Naive thymus-derived CD4-positive, alpha-beta T cell (primary cell): ENCODE measurements around the gene GPRC5D. TPM values are rescaled to one million over a fixed set of nuclear protein-coding genes. Genes with fewer than 3 reads are reported as not detected.
A peak's percentile ranks its signal among the peaks of the same experiment; 100 is the strongest.

Experiments used
- ATAC-seq: fragments of 150-1000 bp; cut with Tn5 transposase; 2 replicates; pipeline ENCODE4 v1.10.0; 2021; ENCODE audit warnings: mild to moderate bottlenecking, moderate library complexity
- CTCF ChIA-PET: fragments of 350-600 bp; sonication (Branson Sonifier 250); formaldehyde crosslinking; loops from one replicate; lab custom pipeline; 2021; ENCODE audit warnings: antibody characterized with exemption; lab: Charles Lee
- POLR2A ChIA-PET: fragments of 350-600 bp; sonication (Branson Sonifier 250); formaldehyde crosslinking; loops from one replicate; lab custom pipeline; 2021; ENCODE audit warnings: antibody characterized with exemption, inconsistent platforms; lab: Charles Lee
- DNase-seq, 9 donors: peaks; one replicate each; pipeline versions ENCODE4 v3.0.0 to v3.0.0-alpha.2; 2020 to 2022; ENCODE audit warnings: mixed read lengths in 1 of 9
- H3K27ac ChIP-seq: one replicate; pipeline ENCODE4 v1.7.0; 2013; ENCODE audit warnings: mild to moderate bottlenecking, low read depth, low read length, moderate library complexity
- H3K27me3 ChIP-seq, 2 donors: one replicate each; pipeline ENCODE4 v1.7.0; 2013; ENCODE audit warnings: low read length in 2 of 2, mild to moderate bottlenecking in 2 of 2, moderate library complexity in 2 of 2; ENCODE audit not compliant: control insufficient read depth in 2 of 2, insufficient read depth in 2 of 2
- H3K36me3 ChIP-seq, 3 experiments: 1 replicate in 2 of 3; 2 replicates in 1 of 3; pipeline ENCODE4 v1.7.0; 2013; ENCODE audit warnings: low read length in 3 of 3, mild to moderate bottlenecking in 3 of 3, moderate library complexity in 1 of 3; ENCODE audit not compliant: insufficient read depth in 3 of 3, control insufficient read depth in 2 of 3
- H3K4me1 ChIP-seq, 2 donors: one replicate each; pipeline ENCODE4 v1.7.0; 2013; ENCODE audit warnings: low read length in 2 of 2, mild to moderate bottlenecking in 2 of 2, moderate library complexity in 1 of 2; ENCODE audit not compliant: control insufficient read depth in 2 of 2, insufficient read depth in 2 of 2
- H3K4me3 ChIP-seq: 2 replicates; pipeline ENCODE4 v1.7.0; 2013; ENCODE audit warnings: mild to moderate bottlenecking, low read length
- H3K9me3 ChIP-seq, 3 experiments: 1 replicate in 2 of 3; 2 replicates in 1 of 3; pipeline ENCODE4 v1.7.0; 2013; ENCODE audit warnings: low read length in 3 of 3; ENCODE audit not compliant: control insufficient read depth in 2 of 3
- H3K27ac Mint-ChIP-seq, 9 donors: one replicate each; pipeline ENCODE4 v1.8.0; 2020 to 2022; ENCODE audit warnings: mixed read lengths in 9 of 9, mild to moderate bottlenecking in 8 of 9, moderate library complexity in 5 of 9, inconsistent platforms in 2 of 9
- H3K27me3 Mint-ChIP-seq, 5 donors: one replicate each; pipeline ENCODE4 v1.8.0; 2021 to 2022; ENCODE audit warnings: mixed read lengths in 5 of 5, mild to moderate bottlenecking in 1 of 5
- H3K36me3 Mint-ChIP-seq, 5 donors: one replicate each; pipeline ENCODE4 v1.8.0; 2020 to 2022; ENCODE audit warnings: mixed read lengths in 5 of 5, mild to moderate bottlenecking in 3 of 5, inconsistent platforms in 1 of 5
- H3K4me1 Mint-ChIP-seq, 7 donors: one replicate each; pipeline ENCODE4 v1.8.0; 2020 to 2022; ENCODE audit warnings: mixed read lengths in 7 of 7, mild to moderate bottlenecking in 3 of 7, inconsistent platforms in 1 of 7
- H3K4me3 Mint-ChIP-seq, 10 donors: one replicate each; pipeline ENCODE4 v1.8.0; 2020 to 2022; ENCODE audit warnings: mild to moderate bottlenecking in 10 of 10, mixed read lengths in 10 of 10, moderate library complexity in 6 of 10, inconsistent platforms in 2 of 10
- H3K9me3 Mint-ChIP-seq, 11 donors: one replicate each; pipeline ENCODE4 v1.8.0; 2020 to 2022; ENCODE audit warnings: mixed read lengths in 11 of 11, mild to moderate bottlenecking in 4 of 11, inconsistent platforms in 1 of 11, moderate library complexity in 1 of 11
- intact Hi-C, 2 donors: fragments of 100-400 bp; cut with micrococcal nuclease; formaldehyde crosslinking; loops; one replicate each; pipeline ENCODE4 v1.15.1; 2023
- polyA plus RNA-seq, 2 donors: library from polyadenylated mRNA; unstranded; fragments of 300-500 nt; fragmentation: Illumina TruSeq; gene quantifications; one replicate each; pipeline ENCODE4 v1.2.3, GENCODE V29; 2021
- total RNA-seq, 6 experiments: library from RNA in 5 of 6; stranded (reverse) in 5 of 6; gene quantifications; 1 replicate in 5 of 6; 2 replicates in 1 of 6; pipeline ENCODE4 v1.2.3 and lab custom pipeline; 2021 to 2026

The GPRC5D gene
- total and polyA plus RNA-seq, 7 experiments from 2014 or later, result 0.29 to 0.83 TPM; not detected in 5

DNA sequence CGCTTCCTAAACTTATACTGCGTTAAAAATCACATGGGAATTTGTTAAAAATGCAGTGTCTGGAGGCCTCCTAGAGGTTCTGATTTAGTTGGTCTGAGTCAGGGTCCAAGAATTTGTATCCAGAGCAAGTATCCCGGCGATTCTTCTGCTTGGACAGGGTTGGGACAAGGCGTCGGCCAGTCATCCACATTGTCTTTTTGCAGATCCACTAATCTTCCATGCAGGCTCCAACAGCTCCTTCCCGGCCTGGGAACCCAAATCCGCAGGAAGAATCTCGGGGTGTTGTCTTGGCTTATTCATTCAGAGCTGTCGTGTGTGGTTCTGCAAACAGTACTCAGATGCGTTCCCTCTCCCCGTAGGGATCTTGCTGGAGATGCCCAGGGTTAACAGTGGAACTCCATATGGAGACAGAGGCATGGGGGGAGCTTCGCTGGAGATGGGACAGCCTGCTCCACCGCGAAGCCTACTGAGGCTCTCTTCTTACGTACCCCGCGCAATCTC lies 25.3 kb downstream of the GPRC5D start:
- DNase-seq (no peak), ATAC-seq (no peak)
- intact Hi-C loops, result no loop called here
- Histone ChIP-seq H3K27me3 (no peaks in the 10 kb centered on the region), H3K36me3 (no peaks in the 10 kb centered on the region), H3K4me3 (no peak overlapping the region), H3K27ac (no peak overlapping the region), H3K4me1 (no peaks in the 10 kb centered on the region), H3K9me3 (no peaks in the 10 kb centered on the region)
- POLR2A ChIA-PET, result interaction anchor here (1.0 kb wide), 1 partner anchor 132 kb away, joined by 3 read pairs; no protein-coding TSS in a partner anchor
- peaks cover 0 to 2% (median 0%) of the 10 kb centered on the region in 11 donors for H3K9me3 Mint-ChIP-seq
- CTCF ChIA-PET, result no interaction called here
- H3K36me3 Mint-ChIP-seq, result peaks cover 0 to 5% (median 0%) of the 10 kb centered on the region in 5 donors
- peak overlapping the region in 1 of 10 donors; percentile 77 for H3K4me3 Mint-ChIP-seq
- no peak overlapping the region for H3K27ac Mint-ChIP-seq
- H3K27me3 Mint-ChIP-seq, result peaks cover 0 to 16% (median 4%) of the 10 kb centered on the region in 5 donors
- H3K4me1 Mint-ChIP-seq, result peaks cover 0 to 11% (median 0%) of the 10 kb centered on the region in 7 donors

DNA sequence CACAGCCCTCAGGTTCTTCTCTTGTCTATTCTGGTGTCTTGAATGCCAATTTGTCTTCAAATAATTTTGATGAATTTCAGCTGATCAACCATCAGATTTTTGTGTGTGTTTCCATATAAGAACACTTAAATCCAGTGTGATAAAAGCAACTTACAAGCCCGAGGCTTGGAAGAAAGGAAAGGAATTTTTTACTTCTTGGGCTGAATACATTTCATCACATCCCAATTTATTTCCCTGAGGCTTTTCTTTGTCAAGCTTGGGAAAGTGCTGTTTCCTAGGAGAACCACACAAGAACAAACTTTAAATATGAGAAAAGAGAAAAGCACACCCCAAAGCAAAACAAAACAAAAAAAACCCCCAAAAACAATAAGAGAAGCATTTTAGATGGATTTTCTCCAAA lies 26.6 kb downstream of the GPRC5D start:
- H3K36me3 ChIP-seq, result no peaks in the 10 kb centered on the region
- H3K27ac ChIP-seq, result no peak overlapping the region
- Mint-ChIP-seq H3K27ac (no peak overlapping the region), H3K9me3 (peaks cover 0 to 2% (median 0%) of the 10 kb centered on the region in 11 donors), H3K4me1 (peaks cover 0 to 5% (median 0%) of the 10 kb centered on the region in 7 donors), H3K4me3 (no peak overlapping the region), H3K27me3 (peaks cover 0 to 16% (median 4%) of the 10 kb centered on the region in 5 donors), H3K36me3 (peaks cover 0 to 2% (median 0%) of the 10 kb centered on the region in 5 donors)
- ChIA-PET CTCF (interaction anchor here (1.2 kb wide), 1 partner anchor 9 kb away, joined by 4 read pairs; no protein-coding TSS in a partner anchor), POLR2A (no interaction called here)
- ATAC-seq (no peak), DNase-seq (no peak)
- H3K4me1 ChIP-seq, result no peaks in the 10 kb centered on the region
- intact Hi-C loops, result no loop called here
- H3K4me3 ChIP-seq, result no peak overlapping the region
- no peaks in the 10 kb centered on the region for H3K27me3 ChIP-seq
- no peaks in the 10 kb centered on the region for H3K9me3 ChIP-seq

DNA sequence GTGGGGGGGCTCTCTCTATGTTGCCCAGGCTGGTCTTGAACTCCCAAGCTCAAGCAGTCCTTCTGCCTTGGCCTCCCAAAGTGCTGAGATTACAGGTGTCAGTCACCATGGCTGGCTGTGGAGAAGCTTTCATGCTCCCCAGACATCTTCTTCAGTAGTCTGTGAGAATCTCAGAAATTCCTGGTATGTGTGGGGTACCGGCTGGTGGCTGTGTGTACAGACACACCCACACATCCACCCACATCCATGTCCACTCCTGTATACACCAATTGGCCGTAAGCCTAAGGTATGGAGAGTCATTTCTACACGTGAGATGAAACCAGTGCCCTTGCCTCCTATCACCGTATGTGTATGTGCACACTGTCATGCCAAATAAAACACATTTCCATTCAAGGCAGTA lies 27.8 kb downstream of the GPRC5D start:
- CTCF ChIA-PET, result interaction anchor here (1.2 kb wide), 1 partner anchor 8 kb away, joined by 4 read pairs; no protein-coding TSS in a partner anchor
- H3K27me3 ChIP-seq, result no peaks in the 10 kb centered on the region
- no peaks in the 10 kb centered on the region for H3K4me1 ChIP-seq
- Mint-ChIP-seq H3K36me3 (no peaks in the 10 kb centered on the region), H3K4me1 (peaks cover 0 to 5% (median 0%) of the 10 kb centered on the region in 7 donors), H3K9me3 (peaks cover 0 to 2% (median 0%) of the 10 kb centered on the region in 11 donors), H3K27ac (no peak overlapping the region), H3K4me3 (no peak overlapping the region), H3K27me3 (peaks cover 0 to 16% (median 4%) of the 10 kb centered on the region in 5 donors)
- no peak for DNase-seq
- no peak overlapping the region for H3K4me3 ChIP-seq
- intact Hi-C loops, result no loop called here
- no peaks in the 10 kb centered on the region for H3K9me3 ChIP-seq
- POLR2A ChIA-PET, result no interaction called here
- ATAC-seq, result no peak
- H3K36me3 ChIP-seq, result no peaks in the 10 kb centered on the region
- no peak overlapping the region for H3K27ac ChIP-seq

DNA sequence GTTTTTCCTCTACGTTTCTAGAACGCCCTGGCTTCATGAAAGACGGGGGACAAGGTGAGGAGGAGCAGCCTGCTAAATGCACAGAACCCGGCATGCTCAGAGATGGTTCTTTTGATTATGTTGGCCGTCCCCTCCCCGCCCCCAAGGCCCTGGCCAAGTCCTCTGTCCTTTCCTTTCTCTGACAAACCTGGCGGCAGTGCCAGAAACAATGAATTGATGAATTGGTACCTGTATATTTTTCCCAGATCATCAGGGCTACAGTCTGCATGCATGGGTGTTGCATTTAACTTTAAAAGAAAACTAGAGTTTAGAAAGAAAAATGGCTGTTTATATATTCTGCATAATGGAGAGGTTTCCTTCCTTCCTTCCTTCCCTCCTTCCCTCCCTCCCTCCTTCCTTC lies 29.0 kb downstream of the GPRC5D start:
- H3K4me3 Mint-ChIP-seq, result no peak overlapping the region

DNA sequence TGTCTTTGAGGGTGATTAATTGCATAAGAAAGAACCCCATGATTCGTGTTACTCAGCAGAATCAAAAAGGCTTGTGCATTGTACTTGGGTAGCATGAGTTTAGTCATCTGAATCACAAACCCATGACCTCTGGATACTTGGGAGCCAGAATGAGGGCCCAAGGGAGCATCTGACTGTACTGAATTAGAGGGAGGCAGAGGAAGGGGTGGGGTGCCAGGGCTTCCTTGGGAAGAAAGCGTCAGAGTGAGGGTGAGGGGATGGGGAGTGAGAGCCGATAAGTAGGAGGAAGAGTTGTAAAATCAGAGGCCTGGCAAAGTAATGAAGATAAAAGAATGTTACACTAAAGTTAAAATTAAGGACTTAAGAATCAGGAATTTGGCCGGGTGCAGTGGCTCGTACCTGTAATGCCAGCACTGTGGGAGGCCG lies 29.8 kb downstream of the GPRC5D start:
- DNase-seq (no peak), ATAC-seq (no peak)
- no peaks in the 10 kb centered on the region for H3K27me3 ChIP-seq
- H3K4me1 ChIP-seq, result no peaks in the 10 kb centered on the region
- Mint-ChIP-seq H3K27me3 (peaks cover 0 to 16% (median 11%) of the 10 kb centered on the region in 5 donors), H3K4me3 (no peak overlapping the region), H3K27ac (no peak overlapping the region), H3K4me1 (peaks cover 0 to 6% (median 0%) of the 10 kb centered on the region in 7 donors), H3K9me3 (peaks cover 0 to 2% (median 0%) of the 10 kb centered on the region in 11 donors), H3K36me3 (no peaks in the 10 kb centered on the region)
- H3K4me3 ChIP-seq, result no peak overlapping the region
- intact Hi-C loops, result no loop called here
- CTCF ChIA-PET, result interaction anchor here (1.1 kb wide), 1 partner anchor 291 kb away, joined by 3 read pairs; no protein-coding TSS in a partner anchor
- H3K27ac ChIP-seq, result no peak overlapping the region
- POLR2A ChIA-PET, result no interaction called here
- H3K9me3 ChIP-seq, result no peaks in the 10 kb centered on the region
- no peaks in the 10 kb centered on the region for H3K36me3 ChIP-seq

More for the DNA sequence above, 29.0 kb downstream of the GPRC5D start:
- H3K9me3 ChIP-seq, result no peaks in the 10 kb centered on the region
- H3K9me3 Mint-ChIP-seq, result peaks cover 0 to 2% (median 0%) of the 10 kb centered on the region in 11 donors
- no peak overlapping the region for H3K4me3 ChIP-seq
- no peaks in the 10 kb centered on the region for H3K36me3 Mint-ChIP-seq
- CTCF ChIA-PET, result no interaction called here
- H3K4me1 Mint-ChIP-seq, result peaks cover 0 to 5% (median 0%) of the 10 kb centered on the region in 7 donors
- POLR2A ChIA-PET, result no interaction called here
- H3K27ac Mint-ChIP-seq, result no peak overlapping the region
- no peak overlapping the region for H3K27ac ChIP-seq
- ATAC-seq (no peak), DNase-seq (no peak)
- peaks cover 0 to 16% (median 9%) of the 10 kb centered on the region in 5 donors for H3K27me3 Mint-ChIP-seq
- H3K4me1 ChIP-seq, result no peaks in the 10 kb centered on the region
- H3K36me3 ChIP-seq, result no peaks in the 10 kb centered on the region
- no peaks in the 10 kb centered on the region for H3K27me3 ChIP-seq
- intact Hi-C loops, result no loop called here

DNA sequence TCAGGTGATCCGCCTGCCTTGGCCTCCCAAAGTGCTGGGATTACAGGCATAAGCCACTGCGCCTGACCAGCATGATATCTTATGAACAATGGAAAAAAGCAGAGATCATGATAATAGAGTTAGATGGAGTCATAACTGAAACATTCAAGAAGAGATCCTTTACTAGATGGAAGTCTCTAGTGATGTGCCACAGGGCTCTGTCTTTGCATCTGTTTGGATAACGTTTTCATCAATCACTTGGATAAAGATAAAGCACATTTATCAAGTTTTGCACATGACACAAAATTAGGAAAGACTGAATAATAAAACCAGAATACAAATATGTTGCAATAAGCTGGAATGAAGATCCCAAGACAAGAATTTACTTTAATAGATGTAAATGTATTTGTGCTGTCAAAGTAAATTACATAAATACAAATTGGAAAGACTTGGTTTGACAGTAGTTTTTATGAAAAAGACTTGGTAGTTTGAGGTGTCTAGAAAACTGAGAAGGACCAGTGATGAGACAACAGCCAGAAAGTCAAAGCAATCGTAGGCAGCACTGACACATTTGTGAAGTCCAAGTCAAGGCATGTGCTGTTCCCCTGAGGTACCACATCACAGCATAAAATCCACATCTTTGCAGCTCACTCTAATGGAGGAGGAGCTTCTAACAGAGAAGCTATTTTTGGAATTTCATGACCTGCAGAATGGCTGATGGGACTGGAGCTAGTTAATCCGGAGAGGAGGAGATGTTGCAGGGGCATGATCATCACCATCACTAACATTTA lies 32.1 kb downstream of the GPRC5D start:
- Mint-ChIP-seq H3K4me1 (peaks cover 9 to 16% (median 11%) of the 10 kb centered on the region in 7 donors), H3K4me3 (no peak overlapping the region), H3K36me3 (no peaks in the 10 kb centered on the region), H3K27ac (no peak overlapping the region), H3K9me3 (peaks cover 0 to 2% (median 0%) of the 10 kb centered on the region in 11 donors), H3K27me3 (peaks cover 0 to 23% (median 10%) of the 10 kb centered on the region in 5 donors)
- Histone ChIP-seq H3K9me3 (no peaks in the 10 kb centered on the region), H3K4me3 (no peak overlapping the region), H3K27ac (no peak overlapping the region), H3K27me3 (no peaks in the 10 kb centered on the region), H3K4me1 (peaks cover 0 to 3% of the 10 kb centered on the region in 2 donors), H3K36me3 (no peaks in the 10 kb centered on the region)
- intact Hi-C loops, result no loop called here
- DNase-seq (no peak), ATAC-seq (no peak)
- ChIA-PET CTCF (interaction anchor here (2.5 kb wide), 1 partner anchor 292 kb away, joined by 13 read pairs; no protein-coding TSS in a partner anchor), POLR2A (no interaction called here)
